Activated T-helper 17 cell treated with anti-CD3 and anti-CD28 coated beads, Interleukin-2, amount 50 U/mL, for 72 hours (primary cell): ENCODE results near the gene ETFA. TPM values are rescaled to one million over a fixed set of nuclear protein-coding genes. Genes with fewer than 3 reads are reported as not detected.
A peak's percentile ranks its signal among the peaks of the same experiment; 100 is the strongest.

Experiments
- ATAC-seq: fragments of 150-1000 bp; cut with Tn5 transposase; replicated peaks from 2 replicates; pipeline ENCODE4 v1.10.0; 2021; ENCODE audit warnings: mild to moderate bottlenecking, moderate library complexity
- H3K27ac Mint-ChIP-seq: one replicate; pipeline ENCODE4 v1.8.0; 2022; ENCODE audit warnings: mixed read lengths
- H3K27me3 Mint-ChIP-seq: one replicate; pipeline ENCODE4 v1.8.0; 2022; ENCODE audit warnings: mixed read lengths
- H3K36me3 Mint-ChIP-seq: one replicate; pipeline ENCODE4 v1.8.0; 2022; ENCODE audit warnings: low read depth, mild to moderate bottlenecking, mixed read lengths
- H3K4me1 Mint-ChIP-seq: one replicate; pipeline ENCODE4 v1.8.0; 2022; ENCODE audit warnings: mixed read lengths
- H3K4me3 Mint-ChIP-seq: one replicate; pipeline ENCODE4 v1.8.0; 2022; ENCODE audit warnings: mild to moderate bottlenecking, mixed read lengths
- H3K9me3 Mint-ChIP-seq: one replicate; pipeline ENCODE4 v1.8.0; 2022; ENCODE audit warnings: mixed read lengths
- total RNA-seq, 2 donors: library from RNA; stranded (reverse); gene quantifications; one replicate each; pipeline ENCODE4 v1.2.3, GENCODE V29; 2022

Gene ETFA
- total RNA-seq, 2 donors from 2014 or later = 113 to 185 TPM

DNA sequence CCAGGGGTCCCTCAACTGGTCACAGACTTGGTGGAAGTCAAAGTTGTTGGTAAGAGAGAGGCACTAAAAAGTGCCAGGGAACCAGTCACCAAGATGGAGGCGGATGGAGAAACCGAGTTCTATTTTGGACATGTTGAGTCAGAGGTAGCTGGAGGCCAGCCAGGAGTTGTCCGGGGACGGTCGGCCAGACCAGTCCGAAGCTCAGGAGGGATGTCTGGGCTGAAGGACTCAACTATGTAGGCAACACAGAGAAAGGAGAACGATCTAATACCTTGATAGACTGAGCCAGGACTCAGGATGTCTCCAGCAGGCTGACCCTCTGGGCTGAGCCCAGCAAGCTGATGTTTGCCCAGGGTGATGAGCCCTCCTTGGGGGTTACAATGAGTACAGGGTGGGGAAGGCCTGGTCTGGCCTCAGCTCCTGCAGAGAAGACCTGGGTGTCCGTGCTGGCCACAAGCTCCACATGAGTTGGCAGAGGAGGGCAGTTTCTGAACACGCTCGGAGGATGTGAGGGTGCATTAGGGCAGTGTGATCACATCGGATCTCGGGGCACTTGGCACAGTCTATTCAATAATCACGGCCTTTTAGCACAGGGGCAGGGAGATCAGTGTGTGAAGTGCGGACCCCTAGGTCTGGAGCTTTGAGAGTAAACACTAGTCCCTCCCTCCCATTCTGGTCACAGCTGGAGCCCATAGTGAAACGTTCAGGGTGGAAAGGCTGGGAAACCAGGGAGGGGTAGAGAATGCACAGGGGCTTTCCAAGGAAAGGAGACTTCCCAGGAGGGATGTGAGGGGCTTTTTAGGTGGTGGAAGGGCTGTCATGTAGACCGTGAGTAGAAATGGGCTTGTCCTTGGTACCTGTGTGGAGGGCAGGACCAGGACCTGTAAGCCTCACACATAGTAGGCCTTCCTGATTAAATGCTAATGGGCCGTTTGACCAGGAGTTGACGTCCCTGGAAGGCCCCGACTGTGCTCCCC, 111.9 kb downstream of the ETFA start:
- H3K27ac Mint-ChIP-seq = peak overlapping the region; percentile 28
- H3K36me3 Mint-ChIP-seq = no peaks in the 10 kb centered on the region
- no peaks in the 10 kb centered on the region for H3K9me3 Mint-ChIP-seq
- H3K27me3 Mint-ChIP-seq = no peaks in the 10 kb centered on the region
- no peaks in the 10 kb centered on the region for H3K4me1 Mint-ChIP-seq
- H3K4me3 Mint-ChIP-seq = no peak overlapping the region
- no peak for ATAC-seq

DNA sequence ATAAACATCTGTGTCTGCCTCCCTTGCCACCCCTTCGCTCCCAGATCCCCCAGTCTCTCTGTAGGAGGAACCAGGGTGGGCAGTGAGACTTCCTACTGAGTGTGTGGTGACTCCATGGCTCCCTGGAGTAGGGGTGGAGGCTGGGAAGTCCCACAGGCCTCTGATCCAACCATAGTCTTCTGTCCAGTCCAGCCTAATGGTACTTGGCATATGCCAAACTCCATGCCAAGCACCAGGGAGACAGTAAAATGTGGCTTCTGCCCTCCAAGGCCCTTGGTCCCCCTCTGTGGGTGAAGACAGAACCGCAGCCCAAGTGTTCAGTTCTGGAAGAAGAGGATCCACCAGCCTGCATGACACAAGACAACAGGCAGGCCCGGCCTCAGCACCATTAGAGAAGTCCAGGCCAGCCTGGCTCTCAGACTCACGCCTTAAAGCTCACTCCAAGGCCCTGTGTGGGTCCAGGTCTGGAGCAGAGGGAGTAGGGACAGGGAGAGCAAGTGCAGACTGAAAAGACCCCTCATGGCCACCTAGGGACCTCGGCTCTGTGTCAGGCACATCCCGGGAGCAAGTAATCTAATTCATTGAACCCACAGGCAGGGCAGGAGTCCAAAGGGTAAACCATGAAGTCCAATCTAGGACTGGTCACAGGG, 112.7 kb downstream of the ETFA start:
- Mint-ChIP-seq H3K4me1 (no peaks in the 10 kb centered on the region), H3K4me3 (no peak overlapping the region), H3K27ac (peak overlapping the region; percentile 28), H3K27me3 (no peaks in the 10 kb centered on the region), H3K36me3 (no peaks in the 10 kb centered on the region), H3K9me3 (no peaks in the 10 kb centered on the region)
- no peak for ATAC-seq

DNA sequence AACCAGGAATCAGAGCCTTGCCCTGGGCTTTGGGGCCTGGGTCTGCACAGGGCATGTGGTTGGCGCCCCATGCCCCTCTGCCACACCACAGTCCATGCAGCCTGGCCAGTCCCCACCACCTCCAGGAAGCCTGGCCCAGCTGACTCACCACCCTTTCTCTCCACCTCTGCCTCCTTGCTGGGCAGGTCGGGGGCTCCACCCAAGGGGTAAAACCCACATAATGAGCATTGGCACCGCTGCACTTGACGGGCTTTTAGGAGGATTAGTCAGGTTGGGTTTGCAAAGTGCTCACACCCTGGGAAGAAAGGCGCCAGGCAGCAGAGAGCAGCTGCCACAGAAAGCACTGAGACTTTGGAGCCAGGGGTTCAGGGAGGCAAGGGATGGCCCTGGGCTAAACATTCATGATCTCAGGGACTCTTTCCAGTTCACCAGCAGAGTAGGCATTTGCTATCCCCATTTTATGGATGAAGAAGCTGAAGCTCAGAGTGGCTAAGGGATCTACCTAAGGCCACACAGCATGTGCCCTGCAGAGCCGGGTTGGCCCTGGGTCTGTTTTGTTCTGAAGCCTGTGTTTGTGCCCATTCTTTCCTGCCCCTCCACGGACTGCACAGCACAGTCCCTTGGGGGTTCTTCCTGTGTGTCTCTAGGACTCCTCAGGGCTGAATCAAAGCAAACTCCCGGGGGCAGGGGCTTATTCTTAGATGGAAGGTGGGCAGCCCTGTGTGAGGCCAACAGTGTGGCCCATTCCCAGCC, 113.4 kb downstream of the ETFA start:
- H3K27me3 Mint-ChIP-seq = no peaks in the 10 kb centered on the region
- ATAC-seq = peak; percentile 70
- H3K4me1 Mint-ChIP-seq = no peaks in the 10 kb centered on the region
- no peak overlapping the region for H3K4me3 Mint-ChIP-seq
- peak overlapping the region; percentile 28 for H3K27ac Mint-ChIP-seq
- H3K9me3 Mint-ChIP-seq = no peaks in the 10 kb centered on the region
- H3K36me3 Mint-ChIP-seq = no peaks in the 10 kb centered on the region

DNA sequence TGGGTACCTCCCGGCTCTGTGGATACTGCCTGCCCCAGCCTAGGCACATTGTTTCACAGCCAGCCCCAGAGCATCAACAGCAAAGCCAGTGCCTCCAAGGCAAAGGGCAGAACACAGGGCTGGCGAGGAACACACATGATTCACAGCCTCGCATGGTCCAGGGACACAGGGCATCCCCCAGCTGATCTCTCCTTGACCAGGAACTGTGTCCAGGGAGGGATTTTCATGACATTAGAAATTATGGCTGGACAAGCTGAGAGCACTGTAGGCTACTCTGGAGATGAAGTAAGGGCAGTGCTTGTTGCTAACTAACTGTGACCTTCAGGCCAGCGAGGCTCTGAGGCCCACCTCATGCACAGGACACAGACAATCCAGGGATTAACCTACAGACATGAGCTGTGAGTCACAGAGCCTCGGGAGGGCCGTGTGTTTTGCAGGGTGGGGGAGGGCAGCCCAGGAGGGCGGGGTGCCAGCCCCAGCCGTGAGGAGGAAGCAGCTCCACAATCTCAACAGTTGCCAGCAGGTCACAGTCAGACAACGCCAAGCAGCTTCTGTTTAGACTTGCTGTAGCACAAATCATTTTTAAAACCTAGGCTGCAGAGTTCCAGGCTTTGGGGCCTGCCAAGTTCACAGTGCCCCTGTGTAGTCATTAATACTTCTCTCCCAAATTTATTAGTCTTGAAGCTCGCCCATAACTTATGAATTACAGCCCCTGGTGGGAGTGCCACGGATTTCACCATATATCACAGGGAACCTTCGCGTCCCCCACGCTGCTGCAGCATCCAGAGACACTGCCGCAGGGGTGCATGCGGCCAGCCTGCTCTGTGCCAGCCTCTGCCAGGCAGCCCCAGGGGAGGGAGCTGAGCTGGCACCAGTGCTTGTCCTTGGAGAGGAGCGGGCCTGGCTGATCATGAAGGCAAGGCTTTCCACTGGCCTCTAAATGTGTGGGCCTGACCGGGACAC, 114.7 kb downstream of the ETFA start:
- Mint-ChIP-seq H3K27ac (no peak overlapping the region), H3K27me3 (no peaks in the 10 kb centered on the region), H3K4me1 (no peaks in the 10 kb centered on the region), H3K36me3 (no peaks in the 10 kb centered on the region), H3K9me3 (no peaks in the 10 kb centered on the region), H3K4me3 (no peak overlapping the region)
- no peak for ATAC-seq

DNA sequence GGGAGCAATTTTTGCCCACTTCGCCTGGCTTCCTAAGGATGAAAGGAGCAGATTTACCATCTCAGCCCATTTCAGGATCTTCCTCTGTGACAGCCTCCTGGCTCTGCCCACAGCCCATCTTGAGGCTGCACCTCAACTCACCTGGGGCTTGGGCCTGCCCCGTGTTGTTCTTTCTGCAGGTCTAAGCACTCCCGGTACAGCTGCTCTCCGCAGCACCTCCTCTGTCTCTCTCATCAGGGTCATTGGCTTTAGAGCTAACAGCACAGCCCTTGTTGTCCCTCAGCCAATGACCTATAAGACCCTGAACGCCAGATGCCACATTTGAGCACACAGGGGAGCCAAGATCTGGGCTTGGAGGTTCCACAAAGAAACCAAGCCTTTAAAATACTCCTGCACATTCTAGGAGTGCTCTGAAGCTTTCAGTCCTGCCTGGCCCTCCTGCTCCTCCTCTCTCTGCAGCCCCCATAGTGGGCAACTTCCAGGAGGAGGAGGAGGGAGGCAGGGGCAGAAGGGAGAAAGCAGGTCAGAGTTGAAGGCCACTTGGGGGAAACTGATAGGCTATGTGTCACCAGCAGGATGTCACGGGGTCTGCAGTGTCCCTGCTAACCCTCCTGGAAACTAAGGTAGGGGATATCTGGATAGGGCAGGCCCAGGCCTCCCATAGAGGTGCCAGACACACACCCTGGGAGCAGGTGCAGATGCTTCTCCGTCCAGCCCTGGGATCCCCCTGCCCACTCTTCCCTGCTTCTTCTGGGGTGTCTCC, 115.6 kb downstream of the ETFA start:
- ATAC-seq = no peak
- no peaks in the 10 kb centered on the region for H3K9me3 Mint-ChIP-seq

DNA sequence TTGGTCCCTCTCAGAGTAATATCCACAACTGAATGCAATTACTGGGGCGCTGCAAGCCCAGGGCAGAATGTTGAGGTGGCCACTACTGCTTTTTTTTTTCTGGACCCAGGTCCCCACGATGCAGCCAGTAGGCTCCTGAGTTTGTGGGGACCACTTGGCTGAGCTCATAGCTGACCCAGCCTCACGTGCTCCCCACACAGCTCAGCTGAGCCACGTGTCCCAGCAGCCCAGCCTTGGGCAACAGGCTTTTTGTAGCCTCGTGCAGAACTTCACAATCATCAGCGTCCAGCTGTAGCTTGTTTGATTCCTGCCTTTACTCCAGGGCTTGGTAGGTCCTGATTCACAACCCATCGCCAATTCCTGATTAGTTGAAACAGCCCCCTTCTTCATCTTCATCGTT, 117.3 kb downstream of the ETFA start:
- no peak overlapping the region for H3K27ac Mint-ChIP-seq
- no peaks in the 10 kb centered on the region for H3K9me3 Mint-ChIP-seq
- no peaks in the 10 kb centered on the region for H3K36me3 Mint-ChIP-seq
- H3K4me3 Mint-ChIP-seq = no peak overlapping the region
- ATAC-seq = no peak
- peaks cover 7% of the 10 kb centered on the region for H3K4me1 Mint-ChIP-seq
- peaks cover 15% of the 10 kb centered on the region for H3K27me3 Mint-ChIP-seq

More for the DNA sequence above, 115.6 kb downstream of the ETFA start:
- peaks cover 4% of the 10 kb centered on the region for H3K4me1 Mint-ChIP-seq
- peaks cover 2% of the 10 kb centered on the region for H3K27me3 Mint-ChIP-seq
- H3K4me3 Mint-ChIP-seq = no peak overlapping the region
- no peak overlapping the region for H3K27ac Mint-ChIP-seq
- no peaks in the 10 kb centered on the region for H3K36me3 Mint-ChIP-seq

DNA sequence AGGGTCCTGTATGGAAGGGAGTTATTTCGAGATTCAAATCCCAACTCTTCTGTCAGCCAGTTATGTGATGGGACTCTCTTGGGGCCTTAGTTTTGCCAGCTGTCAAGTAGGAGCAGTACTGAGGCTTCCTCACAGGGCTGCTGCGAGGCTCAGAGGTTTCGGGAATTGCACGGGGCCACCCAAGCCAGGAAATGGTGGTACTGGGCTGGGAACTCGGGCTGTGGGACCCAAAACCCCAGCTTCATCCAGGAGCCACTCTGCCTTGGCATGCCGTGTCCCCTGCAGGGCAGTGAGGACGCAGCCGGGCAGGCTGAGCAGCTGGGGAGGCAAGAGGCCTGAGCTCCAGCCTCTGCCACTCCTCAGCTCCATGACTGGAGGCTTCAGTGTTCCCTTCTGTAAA, 118.6 kb downstream of the ETFA start:
- Mint-ChIP-seq H3K9me3 (no peaks in the 10 kb centered on the region), H3K27ac (no peak overlapping the region), H3K36me3 (no peaks in the 10 kb centered on the region), H3K27me3 (peaks cover 19% of the 10 kb centered on the region), H3K4me1 (peaks cover 7% of the 10 kb centered on the region), H3K4me3 (no peak overlapping the region)
- no peak for ATAC-seq

DNA sequence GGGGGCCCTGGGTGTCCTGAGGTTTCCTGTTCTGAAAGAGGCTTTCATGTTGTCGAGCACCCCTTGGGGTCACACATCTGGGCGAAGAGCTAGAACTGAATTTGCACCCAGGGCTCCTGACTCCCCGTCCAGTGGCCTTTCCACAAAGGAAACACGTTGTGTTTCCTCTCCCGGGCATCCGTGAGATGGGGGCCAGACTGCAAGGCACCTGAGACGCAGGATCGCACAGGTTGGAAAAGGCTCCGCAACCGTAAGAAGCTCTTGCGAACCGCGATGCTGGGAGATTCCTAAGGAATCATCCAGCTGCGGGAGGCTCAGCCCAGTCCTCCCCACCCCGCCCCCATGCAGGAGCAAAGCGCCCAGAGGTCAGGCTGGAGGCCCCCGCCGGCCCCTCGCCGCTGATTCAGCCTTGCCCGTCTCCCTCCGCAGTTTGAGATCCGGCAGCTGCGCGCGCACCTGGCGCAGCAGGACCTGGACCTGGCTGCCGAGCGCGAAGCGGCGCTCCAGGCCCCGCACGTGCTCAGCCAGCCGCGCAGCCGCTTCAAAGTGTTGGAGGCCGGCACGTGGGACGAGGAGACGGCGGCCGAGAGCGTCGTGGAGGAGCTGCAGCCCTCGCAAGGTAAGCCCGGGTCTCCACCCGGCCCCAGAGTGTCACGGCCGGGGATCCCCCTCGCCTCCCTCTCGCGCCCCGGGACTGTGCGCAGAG, 119.6 kb downstream of the ETFA start:
- Mint-ChIP-seq H3K27me3 (peaks cover 20% of the 10 kb centered on the region), H3K4me3 (no peak overlapping the region), H3K27ac (no peak overlapping the region), H3K9me3 (no peaks in the 10 kb centered on the region), H3K36me3 (no peaks in the 10 kb centered on the region), H3K4me1 (peaks cover 7% of the 10 kb centered on the region)
- no peak for ATAC-seq

DNA sequence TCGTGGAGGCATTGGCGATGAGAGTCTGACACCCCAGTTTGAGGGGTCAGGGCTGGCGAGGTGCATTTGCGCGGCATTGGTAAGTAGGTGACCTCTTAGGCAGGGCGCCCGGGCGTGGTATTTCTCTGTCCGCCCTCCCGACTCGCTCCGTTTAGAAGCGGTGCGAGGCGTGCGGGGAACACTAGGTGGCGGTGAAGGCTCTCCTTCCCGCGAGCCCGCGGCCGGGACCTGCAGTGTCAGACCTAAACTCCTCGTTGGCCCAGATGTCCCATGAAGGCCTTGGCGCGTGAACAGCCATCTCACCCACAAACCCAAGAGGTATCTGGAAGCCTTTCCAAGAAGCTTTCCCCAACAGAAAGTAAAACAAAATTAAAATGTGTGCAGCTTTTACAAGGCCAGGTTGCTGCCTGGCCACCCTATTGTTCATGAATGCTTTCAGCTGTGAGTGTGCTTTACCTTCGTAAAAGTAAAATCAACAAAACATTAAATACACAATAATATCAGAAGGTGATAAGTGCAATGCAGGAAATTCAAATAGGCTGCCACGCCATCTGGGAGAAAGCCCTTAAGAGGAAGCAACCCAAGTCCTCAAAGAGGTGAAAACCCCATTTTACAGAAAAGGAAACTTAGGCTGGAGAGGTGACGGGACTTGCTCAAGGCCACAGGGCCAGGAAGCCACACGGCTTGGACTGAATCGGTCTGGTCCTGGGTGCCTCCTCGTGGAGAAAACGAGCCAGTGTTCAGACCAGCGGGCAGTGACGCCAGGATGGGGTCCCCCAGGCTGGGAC, 120.3 kb downstream of the ETFA start:
- Mint-ChIP-seq H3K27ac (no peak overlapping the region), H3K36me3 (no peaks in the 10 kb centered on the region), H3K9me3 (no peaks in the 10 kb centered on the region), H3K4me3 (peak overlapping the region; percentile 39), H3K4me1 (peaks cover 12% of the 10 kb centered on the region), H3K27me3 (peaks cover 25% of the 10 kb centered on the region)
- peak; percentile 95 for ATAC-seq

DNA sequence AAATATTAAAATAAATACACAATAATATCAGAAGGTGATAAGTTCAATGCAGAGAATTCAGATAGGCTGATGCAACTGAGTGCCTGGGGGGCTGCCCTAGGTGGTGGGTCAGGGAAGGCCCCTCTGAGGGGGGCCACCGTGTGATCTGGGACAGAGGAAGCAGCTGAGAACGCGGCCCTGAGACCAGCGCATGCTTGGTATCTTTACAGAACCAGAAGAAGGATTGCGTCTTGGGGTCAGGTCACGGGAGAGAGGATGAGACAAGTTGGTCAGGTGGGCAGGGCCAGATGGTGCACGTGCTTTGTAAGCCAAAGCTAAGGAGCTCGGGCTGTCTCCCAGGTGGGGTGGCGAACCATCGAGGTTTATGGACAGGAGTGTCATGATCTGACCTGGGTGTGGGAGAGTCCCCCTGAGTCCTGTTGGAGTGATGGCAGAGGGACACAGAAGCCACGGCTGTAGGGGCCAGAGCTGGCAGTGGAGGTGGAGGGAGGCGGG, 121.2 kb downstream of the ETFA start:
- no peak for ATAC-seq
- Mint-ChIP-seq H3K36me3 (no peaks in the 10 kb centered on the region), H3K27ac (no peak overlapping the region), H3K4me1 (peaks cover 12% of the 10 kb centered on the region), H3K9me3 (no peaks in the 10 kb centered on the region), H3K27me3 (peaks cover 29% of the 10 kb centered on the region), H3K4me3 (no peak overlapping the region)

DNA sequence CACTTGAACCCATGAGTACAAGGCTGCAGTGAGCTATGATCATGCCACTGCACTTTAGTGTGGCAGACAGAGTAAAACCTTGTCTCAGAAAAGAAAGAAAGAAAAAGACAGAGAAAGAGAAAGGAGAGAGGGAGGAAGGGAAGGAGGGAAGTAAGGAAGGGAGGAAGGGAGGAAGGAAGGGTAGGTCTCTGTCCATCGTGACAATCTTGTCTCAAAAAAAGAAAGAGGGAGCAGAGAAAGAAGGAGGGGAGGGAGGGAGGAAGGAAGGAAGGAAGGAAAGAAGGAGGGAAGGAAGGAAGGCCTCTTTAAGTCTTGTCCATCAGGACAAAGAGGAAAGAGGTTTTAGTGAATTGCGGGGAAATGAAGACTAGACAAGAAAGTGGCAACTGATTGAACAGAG, 122.2 kb downstream of the ETFA start:
- no peak overlapping the region for H3K4me3 Mint-ChIP-seq
- no peak for ATAC-seq
- H3K36me3 Mint-ChIP-seq = no peaks in the 10 kb centered on the region
- H3K27ac Mint-ChIP-seq = no peak overlapping the region
- H3K27me3 Mint-ChIP-seq = peaks cover 31% of the 10 kb centered on the region
- peaks cover 12% of the 10 kb centered on the region for H3K4me1 Mint-ChIP-seq
- H3K9me3 Mint-ChIP-seq = no peaks in the 10 kb centered on the region

DNA sequence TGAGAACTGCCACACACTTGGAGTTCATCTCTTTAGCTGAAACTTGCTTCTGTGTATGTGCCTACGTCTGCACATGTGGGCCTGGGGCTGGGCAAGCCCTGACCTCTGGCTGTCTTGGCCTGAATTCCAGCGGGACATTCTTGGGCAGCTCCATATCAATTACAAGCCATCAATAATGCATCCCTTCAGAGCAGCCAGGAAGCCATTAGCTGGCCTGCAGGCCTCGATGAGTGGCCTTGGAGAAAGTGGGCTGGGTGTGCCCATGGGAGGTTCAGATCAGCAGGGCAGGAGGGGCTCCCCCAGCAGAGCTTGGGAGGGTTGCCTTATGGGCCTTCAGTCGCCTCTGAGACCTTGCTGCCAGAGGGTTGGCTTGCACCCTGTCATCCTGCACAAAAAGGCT, 124.1 kb downstream of the ETFA start:
- Mint-ChIP-seq H3K4me3 (no peak overlapping the region), H3K4me1 (peaks cover 12% of the 10 kb centered on the region), H3K9me3 (no peaks in the 10 kb centered on the region), H3K36me3 (no peaks in the 10 kb centered on the region), H3K27ac (no peak overlapping the region), H3K27me3 (peaks cover 31% of the 10 kb centered on the region)
- ATAC-seq = no peak
